HL-60/S4 treated with retinoic acid at 250 ng/mL for 4 days and 3 days (cell line): Measurements from ENCODE around the gene C1QTNF8.

Source experiments
- in situ Hi-C: fragments of 300-500 bp; cut with MboI; formaldehyde crosslinking; loops from 2 replicates; pipeline ENCODE4 v1.7.0; 2022; ENCODE audit warnings: low sequenced_read_pairs

The C1QTNF8 gene, protein sequence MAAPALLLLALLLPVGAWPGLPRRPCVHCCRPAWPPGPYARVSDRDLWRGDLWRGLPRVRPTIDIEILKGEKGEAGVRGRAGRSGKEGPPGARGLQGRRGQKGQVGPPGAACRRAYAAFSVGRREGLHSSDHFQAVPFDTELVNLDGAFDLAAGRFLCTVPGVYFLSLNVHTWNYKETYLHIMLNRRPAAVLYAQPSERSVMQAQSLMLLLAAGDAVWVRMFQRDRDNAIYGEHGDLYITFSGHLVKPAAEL

DNA sequence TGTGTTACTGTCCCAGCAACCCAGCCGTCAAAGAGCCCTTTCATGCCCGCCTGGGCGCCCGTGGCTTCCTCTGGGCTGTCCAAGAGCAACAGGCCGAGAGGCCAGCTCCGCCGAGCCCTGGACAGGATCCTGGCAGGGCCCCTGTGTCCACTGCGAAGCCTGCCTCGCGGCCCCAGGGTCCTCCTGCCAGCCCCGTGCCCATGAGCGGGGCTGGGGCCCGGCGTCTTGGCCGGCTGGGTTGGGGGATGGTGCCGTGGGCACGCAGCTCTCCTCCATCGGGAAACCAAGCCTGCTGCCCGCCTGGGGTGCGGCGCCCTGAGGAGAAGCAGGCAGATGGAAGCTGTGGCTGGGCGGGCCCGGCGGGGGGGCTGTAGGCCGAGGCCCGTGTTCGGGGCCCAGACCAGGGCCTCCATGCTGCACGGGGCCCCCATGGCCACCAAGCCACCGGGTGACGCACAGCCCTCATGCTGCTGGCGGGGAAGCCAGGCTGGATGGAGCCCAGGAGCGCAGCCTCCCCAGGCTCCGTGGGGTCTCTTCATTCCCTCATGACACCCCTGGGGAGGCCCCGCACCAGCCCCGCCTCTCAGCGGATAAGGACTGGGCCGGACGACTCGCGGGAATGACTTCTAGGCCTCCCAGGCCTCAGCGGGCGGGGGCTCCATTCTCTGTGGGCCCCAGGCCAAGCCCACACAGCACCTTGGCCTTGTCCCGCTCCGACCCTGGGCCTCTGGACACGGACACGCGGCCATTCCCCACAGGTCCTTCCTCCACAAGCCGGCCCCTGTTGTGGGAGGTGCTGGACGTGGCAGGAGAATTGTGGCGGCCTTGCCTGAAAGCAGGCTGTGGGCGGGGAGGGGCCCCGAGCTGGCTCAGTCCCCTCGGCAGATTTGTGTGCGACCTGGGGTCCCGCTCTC lies at the start of gene C1QTNF8:
Gene C1QTNF8 (minus strand): TSS at position 76 of the 914 bp plus-strand sequence. CDS start 1,322 bp downstream, outside the sequence.
- in situ Hi-C loops, result no loop called here

- in situ Hi-C loops, result no loop called here
Observed at GRCh38 chr16:1145383-1146100, 49.5 kb upstream of the C1QTNF8 start.

DNA sequence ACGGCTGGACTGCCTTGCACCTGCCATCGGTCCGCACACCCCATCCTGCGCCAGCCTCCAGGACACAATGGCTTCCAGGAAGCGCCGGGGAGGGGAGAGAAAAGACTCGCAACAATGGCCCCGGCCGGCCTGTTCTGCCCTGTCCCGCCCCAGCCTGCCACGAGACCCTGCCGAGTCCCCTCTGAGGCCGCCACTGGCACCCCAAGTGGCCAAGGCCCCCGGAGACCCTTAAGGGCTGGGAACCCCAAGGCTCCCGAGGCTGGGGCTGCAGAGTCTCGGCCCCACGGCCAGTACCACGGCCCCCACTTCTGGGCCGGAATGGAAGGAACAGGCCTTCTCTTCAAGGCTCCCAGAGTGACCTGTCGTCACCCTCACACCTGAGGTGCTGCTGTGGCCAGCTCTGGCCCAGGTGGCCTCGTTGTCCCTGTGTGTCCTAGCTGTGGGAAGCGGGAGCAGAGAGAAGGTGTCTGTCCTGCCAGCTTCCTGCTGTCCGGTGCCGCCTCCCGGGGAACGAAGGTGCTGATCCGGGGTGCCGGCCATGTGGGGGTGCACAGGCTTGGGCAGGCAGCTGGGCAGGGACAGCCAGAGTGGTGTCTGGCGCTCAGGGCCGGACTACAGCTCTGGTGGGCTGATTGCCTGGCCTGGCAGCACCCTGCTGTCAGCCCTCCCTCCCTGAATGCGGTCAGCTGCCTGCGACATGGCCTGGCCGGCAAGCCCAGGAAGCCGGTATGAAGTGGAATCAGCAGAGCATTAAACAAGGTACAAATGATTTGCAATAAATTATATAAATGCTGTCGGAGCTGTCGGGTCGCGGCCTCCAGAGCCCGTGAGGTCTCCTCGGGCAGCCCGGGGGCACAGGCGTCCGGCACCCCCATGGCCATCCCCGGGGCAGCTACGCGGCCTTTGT lies 48.7 kb upstream of the C1QTNF8 start:
- in situ Hi-C loops, result no loop called here

DNA sequence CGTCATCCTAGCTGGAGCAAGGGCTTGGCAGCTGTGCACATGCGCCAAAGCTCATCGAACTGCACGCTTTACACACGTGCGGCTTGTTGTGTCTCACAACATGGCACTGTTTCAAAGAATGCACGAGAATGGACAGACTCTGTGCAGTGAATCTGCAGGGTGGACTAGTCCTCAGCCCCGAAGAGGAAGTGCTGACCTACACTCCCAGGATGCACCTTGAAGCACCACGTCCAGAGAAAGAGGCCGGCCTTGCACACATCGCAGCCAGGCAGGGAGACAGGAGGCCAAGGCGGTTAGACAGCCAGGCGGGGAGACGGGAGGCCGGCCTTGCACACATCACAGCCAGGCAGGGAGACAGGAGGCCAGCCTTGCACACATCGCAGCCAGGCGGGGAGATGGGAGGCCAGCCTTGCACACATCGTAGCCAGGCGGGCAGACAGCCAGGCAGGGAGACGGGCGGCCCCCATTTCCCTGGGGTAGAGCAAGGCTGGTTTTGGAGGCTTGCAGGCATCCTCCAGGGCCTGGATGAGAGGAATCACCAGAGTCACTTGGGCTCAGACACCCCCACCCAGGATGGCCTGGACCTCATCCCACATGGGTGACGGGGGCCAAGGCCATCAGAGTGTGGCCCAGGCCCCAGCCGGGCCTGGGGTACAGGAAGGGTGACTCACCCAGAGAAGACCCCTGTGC lies 47.9 kb upstream of the C1QTNF8 start:
- in situ Hi-C loops, result no loop called here

- in situ Hi-C loops, result no loop called here
Observed at GRCh38 chr16:1142911-1143310, 46.9 kb upstream of the C1QTNF8 start.

DNA sequence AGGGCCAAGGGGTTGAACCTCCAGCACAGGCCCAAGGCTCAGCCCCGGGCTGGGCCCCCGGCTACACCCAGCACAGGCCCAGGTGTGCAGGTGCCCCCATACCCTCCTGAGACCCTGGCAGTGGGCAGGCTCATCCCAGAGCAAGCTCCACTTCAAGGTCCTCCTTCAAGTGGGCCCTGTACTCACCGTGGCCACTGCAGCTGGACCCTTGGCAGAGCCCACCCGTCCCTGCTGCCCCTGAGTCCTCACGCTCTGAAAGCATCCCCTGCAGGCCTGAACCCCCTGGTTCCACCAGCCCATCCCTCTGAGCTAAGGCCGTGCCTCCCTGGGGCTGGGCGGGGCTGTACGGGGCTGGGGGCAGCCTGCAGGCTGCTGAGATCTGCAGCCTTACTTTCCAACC lies 45.7 kb upstream of the C1QTNF8 start:
- in situ Hi-C loops, result no loop called here

DNA sequence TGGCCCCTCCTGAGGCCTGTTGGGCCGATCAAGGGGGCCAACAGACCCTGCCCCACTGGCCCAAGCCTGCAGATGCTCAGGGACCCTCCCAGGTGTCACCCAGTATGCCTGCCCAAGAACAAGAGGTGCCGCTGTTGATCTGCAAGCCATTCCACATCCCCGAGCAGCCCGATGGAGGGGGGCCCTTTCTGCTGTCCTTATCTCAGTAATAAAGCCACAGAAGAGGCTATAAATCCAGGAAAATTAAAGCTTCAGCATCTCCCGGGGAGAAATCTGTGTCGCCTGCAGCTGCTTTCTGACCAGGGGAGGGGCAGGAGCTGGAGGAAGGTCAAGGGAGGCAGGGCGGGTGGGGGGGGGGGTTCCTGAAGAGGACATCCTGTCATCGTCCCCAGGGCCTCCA lies 45.1 kb upstream of the C1QTNF8 start:
- in situ Hi-C loops, result no loop called here

DNA sequence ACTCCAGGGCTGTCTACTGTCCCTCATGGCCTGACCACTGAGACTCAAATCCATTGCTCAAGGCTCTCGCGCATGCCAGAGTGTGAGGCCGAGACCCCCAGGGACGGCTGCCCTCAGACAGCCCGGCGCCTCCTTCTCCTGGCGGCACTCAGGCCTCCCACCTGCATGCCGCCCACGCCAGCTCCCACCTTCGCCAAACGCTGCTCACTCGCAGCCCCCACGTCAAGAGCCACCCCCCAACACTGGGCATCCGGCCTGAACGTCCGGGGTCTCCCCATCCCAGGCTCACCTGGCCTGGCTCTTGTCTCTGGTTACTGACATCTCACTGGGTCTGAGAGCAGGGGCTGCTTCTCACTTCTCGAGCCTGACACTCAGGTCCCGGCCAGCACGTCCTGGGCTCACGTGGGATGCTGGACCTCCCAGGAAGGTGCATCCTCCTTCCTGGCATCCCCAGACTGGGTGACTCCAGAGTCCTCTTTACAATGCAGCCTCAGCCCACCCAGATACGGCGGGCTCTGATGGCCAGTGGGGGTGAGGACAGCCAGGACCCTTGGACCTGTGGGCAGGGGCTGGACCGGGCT lies 44.6 kb upstream of the C1QTNF8 start:
- in situ Hi-C loops, result no loop called here

GRCh38 chr16:1137604-1138003 lies 41.6 kb upstream of the C1QTNF8 start:
- in situ Hi-C loops, result no loop called here

- in situ Hi-C loops, result no loop called here
Observed at GRCh38 chr16:1135459-1135825, 39.4 kb upstream of the C1QTNF8 start.

DNA sequence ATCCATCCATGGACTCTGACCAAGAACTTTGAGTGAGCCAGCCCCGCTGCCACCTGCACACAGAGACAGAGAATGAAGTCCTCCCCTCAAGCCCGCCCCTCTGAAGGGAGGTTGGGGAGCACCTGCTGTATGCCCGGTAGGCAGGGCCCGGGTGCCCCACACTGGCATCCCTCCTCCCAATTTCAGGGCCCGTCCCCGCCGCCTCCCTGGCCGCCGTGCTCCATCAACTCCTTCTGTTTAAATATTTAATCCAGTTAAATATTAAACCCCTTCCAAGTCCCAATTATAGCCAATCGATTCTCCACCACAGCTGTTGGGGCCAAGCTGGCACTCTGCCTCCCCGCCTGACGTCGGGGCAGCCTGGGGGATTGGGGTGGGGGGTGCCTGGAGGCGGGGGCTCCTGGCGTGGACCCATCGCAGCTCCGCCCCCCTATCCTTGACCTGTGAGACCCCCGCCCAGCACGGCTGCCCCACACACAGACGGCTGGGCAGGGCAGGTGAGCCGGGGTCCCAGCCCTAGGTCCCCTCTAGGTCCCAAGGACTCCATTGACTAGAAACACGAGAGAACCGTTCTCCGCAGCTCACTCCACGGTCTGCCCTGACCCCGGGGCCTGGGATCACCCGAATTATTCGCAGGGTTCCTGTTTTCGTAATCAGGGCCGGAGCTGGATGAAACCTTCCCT lies 38.9 kb upstream of the C1QTNF8 start:
- in situ Hi-C loops, result no loop called here

GRCh38 chr16:1133810-1134520 lies 37.9 kb upstream of the C1QTNF8 start:
- in situ Hi-C loops, result no loop called here

DNA sequence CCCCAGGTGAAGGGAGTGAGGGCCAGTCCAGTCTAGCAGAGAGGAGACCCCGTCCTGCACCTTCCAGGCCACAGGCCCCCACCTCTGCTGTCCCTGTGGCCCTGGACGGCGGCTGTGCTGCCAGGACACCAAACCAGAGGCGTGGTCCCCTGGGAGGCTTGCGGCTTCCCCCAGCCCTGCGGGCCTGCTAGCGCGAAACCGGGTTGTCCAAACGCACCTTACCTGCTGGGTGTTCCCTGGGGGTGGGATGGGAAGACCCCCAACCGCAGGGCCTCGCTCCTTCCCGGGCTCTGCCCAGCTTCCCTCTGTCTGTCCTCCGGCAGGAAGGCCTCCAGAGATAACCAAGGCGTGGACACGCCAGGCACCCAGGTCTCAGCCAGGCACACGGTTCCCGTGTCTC lies 37.2 kb upstream of the C1QTNF8 start:
- in situ Hi-C loops, result no loop called here

- in situ Hi-C loops, result no loop called here
Observed at GRCh38 chr16:1132431-1132830, 36.4 kb upstream of the C1QTNF8 start.

DNA sequence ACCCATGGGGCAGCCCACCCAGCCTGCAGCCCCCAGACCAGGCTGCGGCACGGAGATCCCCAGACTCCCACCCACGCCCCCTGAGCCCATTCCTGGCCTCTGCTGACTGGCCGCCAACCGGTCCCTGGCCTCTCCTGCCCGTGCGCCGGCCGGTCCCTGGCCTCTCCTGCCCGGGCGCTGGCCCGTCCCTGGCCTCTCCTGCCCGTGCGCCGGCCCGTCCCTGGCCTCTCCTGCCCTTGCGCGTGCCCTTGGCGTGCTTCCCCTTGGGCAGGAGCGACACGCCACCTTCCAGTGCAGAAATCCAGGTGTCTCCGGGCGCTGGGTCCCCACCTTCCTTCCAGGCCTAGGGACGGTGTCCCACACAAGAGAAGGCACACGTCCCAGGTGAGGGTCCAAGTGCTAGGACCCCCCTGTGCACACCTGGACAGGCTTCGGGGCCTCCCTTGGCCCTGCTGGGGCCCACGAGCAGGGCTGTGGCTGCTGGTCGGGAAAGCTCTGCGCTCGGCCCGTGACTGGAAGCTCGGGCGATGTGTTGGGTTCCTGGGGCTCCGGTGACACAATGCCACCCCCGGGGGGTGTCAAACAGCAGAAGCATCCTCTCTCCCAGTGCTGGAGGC lies 35.4 kb upstream of the C1QTNF8 start:
- in situ Hi-C loops, result no loop called here

- in situ Hi-C loops, result no loop called here
Observed at GRCh38 chr16:1130382-1130781, 34.3 kb upstream of the C1QTNF8 start.

- in situ Hi-C loops, result no loop called here
Observed at GRCh38 chr16:1129106-1129960, 33.3 kb upstream of the C1QTNF8 start.
